Fibroblast of pulmonary artery (primary cell): Measurements from ENCODE around the gene SNAPC1.
"Not testable (repeated sequence)": the region's sequence is repeated elsewhere in the genome, so short reads cannot be mapped to it uniquely, and the experiment has no call there.

ENCODE experiments used
- DNase-seq: peaks from one replicate; pipeline ENCODE4 v3.0.0-alpha.2; 2010; ENCODE audit warnings: low read depth
- H3K4me3 ChIP-seq: replicated peaks from 2 replicates; pipeline ENCODE4 v1.5.1; 2011; ENCODE audit warnings: low read depth, mild to moderate bottlenecking, control low read depth, low read length, moderate library complexity
- TF ChIP-seq, protein P1 (sequence below): IDR thresholded peaks from 2 replicates; pipeline ENCODE4 v1.5.1; 2011; ENCODE audit warnings: mild to moderate bottlenecking, control low read depth, low read length, inconsistent platforms; ENCODE audit errors: missing control alignments

Gene SNAPC1

DNA sequence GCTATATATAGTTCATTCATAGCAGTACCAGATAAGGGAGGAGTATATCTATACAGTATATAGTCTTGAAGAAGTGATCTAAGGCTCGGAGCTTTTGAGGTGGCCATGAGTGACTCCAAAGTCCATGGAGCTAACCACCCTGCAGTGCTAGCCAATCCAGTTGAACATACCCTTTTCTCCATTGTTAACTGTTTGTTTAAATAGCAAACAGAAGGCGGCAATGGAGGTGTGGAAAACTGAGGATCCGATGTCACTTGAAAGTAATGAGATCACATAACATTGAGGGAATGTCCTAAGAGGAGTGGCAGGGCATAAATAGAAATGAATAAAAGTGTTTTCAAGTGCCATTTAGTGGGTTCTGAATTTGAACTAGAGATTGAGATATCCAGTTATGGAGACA lies 12.4 kb upstream of the SNAPC1 start:
- no peak for DNase-seq
- peak overlapping the region; percentile 8 for H3K4me3 ChIP-seq
- TF ChIP-seq, protein P1, sequence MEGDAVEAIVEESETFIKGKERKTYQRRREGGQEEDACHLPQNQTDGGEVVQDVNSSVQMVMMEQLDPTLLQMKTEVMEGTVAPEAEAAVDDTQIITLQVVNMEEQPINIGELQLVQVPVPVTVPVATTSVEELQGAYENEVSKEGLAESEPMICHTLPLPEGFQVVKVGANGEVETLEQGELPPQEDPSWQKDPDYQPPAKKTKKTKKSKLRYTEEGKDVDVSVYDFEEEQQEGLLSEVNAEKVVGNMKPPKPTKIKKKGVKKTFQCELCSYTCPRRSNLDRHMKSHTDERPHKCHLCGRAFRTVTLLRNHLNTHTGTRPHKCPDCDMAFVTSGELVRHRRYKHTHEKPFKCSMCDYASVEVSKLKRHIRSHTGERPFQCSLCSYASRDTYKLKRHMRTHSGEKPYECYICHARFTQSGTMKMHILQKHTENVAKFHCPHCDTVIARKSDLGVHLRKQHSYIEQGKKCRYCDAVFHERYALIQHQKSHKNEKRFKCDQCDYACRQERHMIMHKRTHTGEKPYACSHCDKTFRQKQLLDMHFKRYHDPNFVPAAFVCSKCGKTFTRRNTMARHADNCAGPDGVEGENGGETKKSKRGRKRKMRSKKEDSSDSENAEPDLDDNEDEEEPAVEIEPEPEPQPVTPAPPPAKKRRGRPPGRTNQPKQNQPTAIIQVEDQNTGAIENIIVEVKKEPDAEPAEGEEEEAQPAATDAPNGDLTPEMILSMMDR = no peak

DNA sequence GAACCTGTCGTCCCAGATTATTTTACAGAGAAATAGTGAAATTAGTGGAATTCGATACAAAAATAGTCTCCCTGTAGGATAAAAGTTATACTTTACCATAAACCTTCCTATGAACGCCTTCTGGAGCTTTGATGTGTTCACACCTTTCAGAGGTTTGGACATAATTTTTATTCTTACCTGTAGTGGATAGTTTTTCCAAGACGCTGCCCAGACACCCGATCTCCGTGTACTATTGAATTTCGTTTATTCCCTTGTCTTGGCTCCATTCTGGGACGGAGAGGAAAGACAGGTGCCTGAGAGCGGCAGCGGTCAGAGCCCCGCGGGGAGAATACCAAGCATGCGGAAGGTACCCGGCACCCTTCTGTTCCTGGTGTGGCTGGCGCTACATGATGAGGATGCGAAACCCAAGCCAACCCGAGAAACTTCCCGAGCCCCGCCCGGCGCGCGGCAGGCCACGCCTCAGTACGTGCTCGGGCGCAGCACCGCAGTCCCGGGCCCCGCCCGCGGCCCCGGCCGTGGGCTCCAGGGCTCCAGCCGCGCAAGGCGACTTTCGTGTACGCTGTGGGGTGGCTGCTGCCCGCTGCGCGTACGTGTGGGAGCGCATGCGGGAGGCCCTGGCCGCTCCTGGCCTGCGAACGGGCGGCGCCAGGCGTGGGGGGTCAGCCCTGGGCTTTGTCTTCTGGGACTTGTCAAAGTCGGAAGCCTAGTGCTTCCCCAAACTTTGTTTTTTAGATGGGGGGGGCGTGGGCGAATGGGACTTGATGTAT lies 11.3 kb upstream of the SNAPC1 start:
- H3K4me3 ChIP-seq = peak overlapping the region; percentile 15
- peak; percentile 67 for DNase-seq

DNA sequence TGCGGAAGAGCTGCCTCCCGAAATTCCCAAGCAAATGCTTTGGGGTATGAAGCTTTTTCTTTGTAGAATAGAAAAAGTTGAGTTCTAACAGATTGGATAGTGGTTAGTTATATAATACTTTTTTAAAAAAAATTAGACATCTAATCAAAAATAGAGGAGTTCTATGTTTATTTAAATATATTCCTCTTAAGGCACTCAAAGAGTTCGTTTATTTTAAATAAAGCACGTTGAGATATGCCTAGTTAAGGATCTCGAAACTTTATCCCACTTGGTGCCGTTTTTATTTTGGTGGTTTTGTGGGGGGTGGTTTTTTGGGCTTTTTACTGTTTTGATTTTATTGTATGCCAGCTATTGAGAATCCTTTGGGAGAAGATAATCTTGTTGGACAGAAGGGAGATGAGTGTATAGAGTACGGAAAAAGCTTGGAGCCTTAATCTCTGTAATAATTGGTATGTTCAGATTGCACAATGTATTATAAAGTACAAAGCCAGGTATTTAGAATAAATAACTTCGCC lies 10.7 kb upstream of the SNAPC1 start:
- TF ChIP-seq, protein P1 = no peak
- DNase-seq = no peak
- H3K4me3 ChIP-seq = no peak overlapping the region

More for the DNA sequence above, 11.3 kb upstream of the SNAPC1 start:
- TF ChIP-seq, protein P1 = no peak

DNA sequence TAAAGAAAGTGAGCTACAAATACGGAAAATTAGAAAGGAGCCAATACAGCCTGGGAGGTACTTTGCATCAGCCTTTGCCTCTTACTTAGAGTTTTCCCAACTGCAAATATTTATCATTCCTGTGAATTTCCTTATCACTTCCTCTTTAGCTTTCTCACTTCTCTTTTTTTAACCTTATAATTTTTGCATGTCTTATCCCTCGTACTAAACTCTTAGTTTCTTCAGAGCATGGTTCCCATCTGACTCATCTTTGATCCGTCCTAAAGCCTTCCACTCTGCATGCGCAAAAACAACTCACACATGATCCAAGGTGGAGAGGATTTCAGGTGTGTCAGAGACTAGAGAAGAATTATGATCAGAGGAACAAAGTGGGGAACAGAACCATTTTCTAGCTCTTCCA lies 9.6 kb upstream of the SNAPC1 start:
- TF ChIP-seq, protein P1 = no peak
- DNase-seq = peak; percentile 59
- H3K4me3 ChIP-seq = no peak overlapping the region

DNA sequence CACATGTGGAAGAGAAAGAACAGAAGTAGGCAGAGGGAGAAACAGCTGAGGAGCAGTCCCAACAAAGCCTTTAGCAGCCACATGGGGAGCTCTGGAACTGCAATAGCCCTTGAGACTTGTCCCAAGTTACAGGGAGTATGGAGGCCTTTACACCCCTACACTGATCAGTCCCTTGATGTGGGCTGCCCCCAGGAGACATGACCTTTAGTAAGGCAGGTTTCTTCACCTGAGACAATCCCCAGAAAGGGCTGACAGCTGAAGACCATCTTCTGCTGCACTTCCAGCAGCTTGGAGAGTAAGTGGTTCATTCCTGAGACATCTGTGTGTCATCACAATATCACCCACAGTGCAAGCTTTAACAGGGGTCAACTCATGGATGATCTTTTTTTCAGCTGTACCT lies 8.6 kb upstream of the SNAPC1 start:
- no peak for DNase-seq
- TF ChIP-seq, protein P1 = peak; percentile 26
- no peak overlapping the region for H3K4me3 ChIP-seq

DNA sequence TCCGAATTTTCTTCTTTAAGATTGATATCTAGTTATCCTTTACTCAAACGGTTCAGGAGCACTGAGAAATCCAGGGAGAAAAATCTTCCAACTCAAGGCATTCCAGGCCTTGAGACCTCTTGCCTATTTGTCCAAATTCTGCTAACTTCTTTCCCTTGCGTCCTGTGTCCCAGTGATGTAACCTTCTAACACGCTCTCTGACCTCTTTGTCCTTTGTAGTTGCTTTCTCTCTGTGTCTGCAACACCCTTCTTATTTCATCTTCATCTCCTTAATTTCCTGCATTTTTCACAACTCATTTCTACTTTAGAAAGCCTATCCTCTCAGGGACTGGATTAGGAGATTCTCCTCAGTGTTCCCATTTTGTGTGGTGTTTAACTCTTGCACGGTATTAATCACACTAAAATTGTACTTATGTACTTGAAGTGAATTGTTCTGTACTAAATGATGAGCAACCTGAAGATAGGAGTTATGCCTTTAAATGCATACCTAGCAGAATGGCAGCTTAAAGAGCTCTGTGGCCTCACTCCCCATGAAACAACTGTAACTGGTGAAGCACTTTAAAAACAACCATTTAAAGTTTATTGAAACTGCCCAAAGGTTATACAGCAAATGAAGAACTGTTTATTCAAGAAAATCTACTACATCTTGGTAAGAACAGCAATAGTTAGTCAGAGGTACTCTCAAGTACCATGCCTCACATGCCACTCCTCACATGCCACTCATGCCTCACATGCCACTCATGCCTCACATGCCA lies 7.4 kb upstream of the SNAPC1 start:
- H3K4me3 ChIP-seq = no peak overlapping the region
- peak; percentile 65 for DNase-seq
- TF ChIP-seq, protein P1 = no peak

DNA sequence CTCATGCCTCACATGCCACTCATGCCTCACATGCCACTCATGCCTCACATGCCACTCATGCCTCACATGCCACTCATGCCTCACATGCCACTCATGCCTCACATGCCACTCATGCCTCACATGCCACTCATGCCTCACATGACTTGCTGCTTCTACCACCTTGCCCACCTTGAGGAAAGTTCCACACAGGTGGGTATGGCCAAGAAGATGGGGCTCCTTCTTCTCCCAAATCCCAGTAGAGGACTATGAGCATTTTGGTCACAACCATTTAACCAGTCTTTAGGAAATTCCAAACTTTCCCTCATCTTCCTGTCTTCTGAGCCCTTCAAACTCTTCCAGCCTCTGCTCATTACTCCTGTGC lies 6.9 kb upstream of the SNAPC1 start:
- DNase-seq, H3K4me3 ChIP-seq: not testable (repeated sequence)
